Measurements from ENCODE around the gene MYO7A. TPM values are rescaled to one million over a fixed set of nuclear protein-coding genes. Genes with fewer than 3 reads are reported as not detected.

MYO7A gene
- total RNA-seq, 1 donor from 2014 or later, result 0.97 TPM

GRCh38 chr11:77139201-77139600 lies 11.2 kb downstream of the MYO7A start:
- H3K27me3 ChIP-seq, result no peaks in the 10 kb centered on the region
- H3F3A ChIP-seq (ENCODE audit: low read depth), result no peaks in the 10 kb centered on the region
- Mint-ChIP-seq H3K4me1 (peaks cover 18% of the 10 kb centered on the region), H3K27me3 (ENCODE audit: insufficient read depth, low read depth) (peaks cover 2% of the 10 kb centered on the region), H3K36me3 (no peaks in the 10 kb centered on the region), H3K27ac (peak overlapping the region; percentile 68), H3K9me3 (no peaks in the 10 kb centered on the region), H3K4me3 (no peak overlapping the region)
- no peak for DNase-seq (ENCODE audit: low spot score)
- H3K4me1 ChIP-seq, result peaks cover 9% of the 10 kb centered on the region
- H2AFZ ChIP-seq (replicated peaks), result no peak overlapping the region
- TF ChIP-seq, protein P1, sequence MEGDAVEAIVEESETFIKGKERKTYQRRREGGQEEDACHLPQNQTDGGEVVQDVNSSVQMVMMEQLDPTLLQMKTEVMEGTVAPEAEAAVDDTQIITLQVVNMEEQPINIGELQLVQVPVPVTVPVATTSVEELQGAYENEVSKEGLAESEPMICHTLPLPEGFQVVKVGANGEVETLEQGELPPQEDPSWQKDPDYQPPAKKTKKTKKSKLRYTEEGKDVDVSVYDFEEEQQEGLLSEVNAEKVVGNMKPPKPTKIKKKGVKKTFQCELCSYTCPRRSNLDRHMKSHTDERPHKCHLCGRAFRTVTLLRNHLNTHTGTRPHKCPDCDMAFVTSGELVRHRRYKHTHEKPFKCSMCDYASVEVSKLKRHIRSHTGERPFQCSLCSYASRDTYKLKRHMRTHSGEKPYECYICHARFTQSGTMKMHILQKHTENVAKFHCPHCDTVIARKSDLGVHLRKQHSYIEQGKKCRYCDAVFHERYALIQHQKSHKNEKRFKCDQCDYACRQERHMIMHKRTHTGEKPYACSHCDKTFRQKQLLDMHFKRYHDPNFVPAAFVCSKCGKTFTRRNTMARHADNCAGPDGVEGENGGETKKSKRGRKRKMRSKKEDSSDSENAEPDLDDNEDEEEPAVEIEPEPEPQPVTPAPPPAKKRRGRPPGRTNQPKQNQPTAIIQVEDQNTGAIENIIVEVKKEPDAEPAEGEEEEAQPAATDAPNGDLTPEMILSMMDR (IDR thresholded peaks at IDR 0.05), result no peak
- TF ChIP-seq EZH2phosphoT487 (IDR thresholded peaks at IDR 0.05) (no peak), EZH2 (IDR thresholded peaks at IDR 0.05) (no peak)
- H3K36me3 ChIP-seq, result no peaks in the 10 kb centered on the region
- H3K9me3 ChIP-seq (ENCODE audit: low read depth), result no peaks in the 10 kb centered on the region
- H3K4me3 ChIP-seq, result no peak overlapping the region
- no peaks in the 10 kb centered on the region for H3K79me2 ChIP-seq (ENCODE audit: low read depth)
- H3K9ac ChIP-seq, result no peak overlapping the region
- no peak overlapping the region for H3K27ac ChIP-seq
- H4K20me1 ChIP-seq (ENCODE audit: low read depth), result no peaks in the 10 kb centered on the region
- no peak overlapping the region for H3K4me2 ChIP-seq

DNA sequence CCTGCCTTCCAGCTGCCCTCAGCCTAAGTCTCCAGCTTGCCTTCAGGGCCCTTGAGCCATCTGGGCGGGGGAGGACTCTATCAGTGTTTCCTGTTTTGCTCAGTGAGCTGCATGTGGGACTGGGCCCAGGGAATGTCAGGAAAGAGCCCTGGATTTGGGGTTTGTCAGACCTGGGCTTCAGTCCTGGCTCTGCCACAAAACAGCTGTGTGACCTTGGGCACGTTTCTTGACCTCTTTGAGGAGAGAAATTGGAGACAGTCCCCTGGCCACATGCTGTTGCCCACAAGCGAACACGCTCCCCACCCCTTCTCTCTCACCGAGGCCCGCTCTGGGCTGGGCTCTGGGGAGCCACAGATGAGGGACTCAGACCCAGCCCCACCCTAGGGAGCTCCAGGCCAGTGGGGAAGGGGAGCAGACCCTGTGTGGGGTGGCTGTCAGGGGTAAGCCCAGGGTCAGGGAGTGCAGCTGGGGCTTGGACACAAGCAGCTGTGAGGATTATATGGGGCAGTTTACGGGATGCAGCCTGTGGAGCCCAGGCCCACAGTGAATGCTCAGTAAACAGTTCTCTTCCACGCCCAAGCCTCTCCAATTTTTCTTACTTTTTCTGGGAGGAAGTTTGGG lies 12.3 kb downstream of the MYO7A start:
- Histone ChIP-seq H3K79me2 (ENCODE audit: low read depth) (no peaks in the 10 kb centered on the region), H4K20me1 (ENCODE audit: low read depth) (no peaks in the 10 kb centered on the region), H3K4me1 (peaks cover 9% of the 10 kb centered on the region), H3K27me3 (no peaks in the 10 kb centered on the region), H3K9me3 (ENCODE audit: low read depth) (no peaks in the 10 kb centered on the region), H3F3A (ENCODE audit: low read depth) (no peaks in the 10 kb centered on the region), H3K4me3 (no peak overlapping the region), H3K9ac (no peak overlapping the region), H2AFZ (replicated peaks) (peak overlapping the region; percentile 74), H3K27ac (no peak overlapping the region), H3K36me3 (no peaks in the 10 kb centered on the region), H3K4me2 (peak overlapping the region; percentile 23)
- Mint-ChIP-seq H3K36me3 (no peaks in the 10 kb centered on the region), H3K4me1 (peaks cover 23% of the 10 kb centered on the region), H3K27me3 (ENCODE audit: insufficient read depth, low read depth) (peaks cover 2% of the 10 kb centered on the region), H3K27ac (peak overlapping the region; percentile 62), H3K4me3 (no peak overlapping the region), H3K9me3 (no peaks in the 10 kb centered on the region)
- TF ChIP-seq, protein P1 (IDR thresholded peaks at IDR 0.05), result no peak
- no peak for TF ChIP-seq EZH2 (IDR thresholded peaks at IDR 0.05)
- no peak for TF ChIP-seq EZH2phosphoT487 (IDR thresholded peaks at IDR 0.05)
- DNase-seq (ENCODE audit: low spot score), result peak; percentile 47

DNA sequence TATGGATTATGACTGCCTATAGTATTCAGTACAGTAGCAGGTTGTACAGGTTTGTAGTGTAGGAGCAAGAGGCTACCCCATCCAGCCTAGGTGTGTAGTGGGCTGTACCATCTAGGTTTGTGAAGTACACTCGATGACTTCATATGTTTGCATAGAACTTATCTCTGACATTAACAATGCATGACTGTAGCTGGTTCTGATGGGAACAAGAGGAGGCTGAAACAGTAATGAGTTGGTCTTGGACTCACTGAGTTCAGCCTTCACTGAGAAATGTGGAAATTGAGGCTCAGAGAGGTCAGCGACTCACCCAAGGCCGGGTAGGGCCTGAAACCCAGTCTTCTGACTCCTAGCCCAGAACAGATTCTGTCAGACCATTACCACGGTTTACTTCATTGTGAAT lies 13.0 kb downstream of the MYO7A start:
- DNase-seq (ENCODE audit: low spot score), result no peak
- Mint-ChIP-seq H3K36me3 (no peaks in the 10 kb centered on the region), H3K9me3 (no peaks in the 10 kb centered on the region), H3K27me3 (ENCODE audit: insufficient read depth, low read depth) (peaks cover 2% of the 10 kb centered on the region), H3K4me3 (no peak overlapping the region), H3K27ac (no peak overlapping the region), H3K4me1 (peaks cover 23% of the 10 kb centered on the region)
- H2AFZ ChIP-seq (replicated peaks), result no peak overlapping the region
- H3K4me1 ChIP-seq, result peaks cover 9% of the 10 kb centered on the region
- H3K27ac ChIP-seq, result no peak overlapping the region
- H3F3A ChIP-seq (ENCODE audit: low read depth), result no peaks in the 10 kb centered on the region
- H3K27me3 ChIP-seq, result no peaks in the 10 kb centered on the region
- H3K36me3 ChIP-seq, result no peaks in the 10 kb centered on the region
- H3K9me3 ChIP-seq (ENCODE audit: low read depth), result no peaks in the 10 kb centered on the region
- no peaks in the 10 kb centered on the region for H3K79me2 ChIP-seq (ENCODE audit: low read depth)
- no peak for TF ChIP-seq EZH2phosphoT487 (IDR thresholded peaks at IDR 0.05)
- TF ChIP-seq, protein P1 (IDR thresholded peaks at IDR 0.05), result no peak
- no peak for TF ChIP-seq EZH2 (IDR thresholded peaks at IDR 0.05)
- H4K20me1 ChIP-seq (ENCODE audit: low read depth), result no peaks in the 10 kb centered on the region
- no peak overlapping the region for H3K4me2 ChIP-seq
- H3K4me3 ChIP-seq, result no peak overlapping the region
- H3K9ac ChIP-seq, result no peak overlapping the region
